HG03045 (cell line): Measurements from ENCODE around the gene GALNTL6.

Experiments
- ATAC-seq: cut with Tn5 transposase; IDR thresholded peaks from one replicate; pipeline ENCODE4 v1.9.1; 2021; ENCODE audit warnings: mild to moderate bottlenecking, moderate library complexity; ENCODE audit not compliant: unreplicated experiment

The GALNTL6 gene

GRCh38 chr4:171812665-171813525, at the start of gene GALNTL6:
TSS of gene GALNTL6 (plus strand) at chr4:171813404.
- peak; percentile 61 for ATAC-seq

GRCh38 chr4:171765514-171765913, 47.7 kb upstream of the GALNTL6 start:
- ATAC-seq: no peak

- ATAC-seq: no peak
Observed at GRCh38 chr4:171774642-171775190, 38.5 kb upstream of the GALNTL6 start.

- no peak for ATAC-seq
Observed at GRCh38 chr4:171779301-171779700, 33.9 kb upstream of the GALNTL6 start.

- ATAC-seq: no peak
Observed at GRCh38 chr4:171785388-171785787, 27.8 kb upstream of the GALNTL6 start.

- ATAC-seq: no peak
Observed at GRCh38 chr4:171793723-171794122, 19.5 kb upstream of the GALNTL6 start.

- ATAC-seq: no peak
Observed at GRCh38 chr4:171794528-171794927, 18.7 kb upstream of the GALNTL6 start.

- ATAC-seq: no peak
Observed at GRCh38 chr4:171809854-171810253, 3.4 kb upstream of the GALNTL6 start.

- ATAC-seq: no peak
Observed at GRCh38 chr4:171812333-171812664, 905 bp upstream of the GALNTL6 start.

GRCh38 chr4:171813526-171814250, 484 bp downstream of the GALNTL6 start:
- peak; percentile 19 for ATAC-seq

- no peak for ATAC-seq
Observed at GRCh38 chr4:171814545-171814944, 1.3 kb downstream of the GALNTL6 start.

- no peak for ATAC-seq
Observed at GRCh38 chr4:171817026-171817425, 3.8 kb downstream of the GALNTL6 start.

- no peak for ATAC-seq
Observed at GRCh38 chr4:171834640-171835039, 21.4 kb downstream of the GALNTL6 start.

- ATAC-seq: no peak
Observed at GRCh38 chr4:171843456-171843855, 30.3 kb downstream of the GALNTL6 start.

- peak; percentile 58 for ATAC-seq
Observed at GRCh38 chr4:171846232-171846631, 33.0 kb downstream of the GALNTL6 start.

GRCh38 chr4:171846893-171847292, 33.7 kb downstream of the GALNTL6 start:
- no peak for ATAC-seq

GRCh38 chr4:171847751-171848150, 34.5 kb downstream of the GALNTL6 start:
- no peak for ATAC-seq

GRCh38 chr4:171849686-171850222, 36.5 kb downstream of the GALNTL6 start:
- no peak for ATAC-seq

GRCh38 chr4:171851295-171851694, 38.1 kb downstream of the GALNTL6 start:
- ATAC-seq: no peak

- ATAC-seq: no peak
Observed at GRCh38 chr4:171857302-171858012, 44.3 kb downstream of the GALNTL6 start.

- ATAC-seq: no peak
Observed at GRCh38 chr4:171875291-171875690, 62.1 kb downstream of the GALNTL6 start.
